ENCODE results near the gene FAM124B. TPM values are rescaled to one million over a fixed set of nuclear protein-coding genes. Genes with fewer than 3 reads are reported as not detected.
A peak's percentile ranks its signal among the peaks of the same experiment; 100 is the strongest.

Gene FAM124B
- polyA plus RNA-seq, 1 donor (not counting 4 experiments of a cell fraction or from before 2014, with no cell fraction given), result 0.03 TPM

GRCh38 chr2:224413381-224413780 is 11.5 kb upstream of the FAM124B start:
- Histone ChIP-seq H3K4me3 (ENCODE audit: control insufficient read depth in 2 of 3, extremely low read depth in 1 of 3, insufficient read depth in 2 of 3, low read depth in 1 of 3, low read length in 3 of 3) (no peak overlapping the region), H3K27ac (ENCODE audit: control insufficient read depth, insufficient read depth, low read length) (no peak overlapping the region), H2AFZ (ENCODE audit: control insufficient read depth, low read length) (no peak overlapping the region), H4K20me1 (ENCODE audit: control insufficient read depth, extremely low read depth, insufficient read depth, low read length) (no peaks in the 10 kb centered on the region), H3K4me1 (ENCODE audit: control insufficient read depth, extremely low read depth, insufficient read depth, low read length) (peaks cover 25% of the 10 kb centered on the region), H3K9me1 (ENCODE audit: control insufficient read depth, extremely low read depth, insufficient read depth, low read length) (no peaks in the 10 kb centered on the region), H3K9me3 (ENCODE audit: control insufficient read depth, low read depth, low read length) (no peaks in the 10 kb centered on the region), H3K4me2 (ENCODE audit: control insufficient read depth, extremely low read depth, insufficient read depth, low read depth, low read length) (no peak overlapping the region), H3K27me3 (ENCODE audit: control insufficient read depth, extremely low read depth, insufficient read depth, low read length) (no peaks in the 10 kb centered on the region), H3K36me3 (ENCODE audit: control insufficient read depth in 2 of 2, extremely low read depth in 1 of 2, insufficient read depth in 2 of 2, low read length in 2 of 2) (no peaks in the 10 kb centered on the region), H3K79me2 (ENCODE audit: control insufficient read depth, insufficient read depth, low read length) (no peaks in the 10 kb centered on the region), H3K9ac (ENCODE audit: control insufficient read depth, extremely low read depth, insufficient read depth, low read length) (no peak overlapping the region)
- TF ChIP-seq CTCF (optimal IDR thresholded peaks at IDR 0.05 in 1 of 3, IDR thresholded peaks at IDR 0.05 in 1 of 3, conservative IDR thresholded peaks at IDR 0.05 in 1 of 3; ENCODE audit: extremely low read depth in 1 of 3, insufficient read depth in 2 of 3, low read length in 3 of 3) (no peak), EZH2 (IDR thresholded peaks at IDR 0.05; ENCODE audit: low read length) (no peak)
- no peak for DNase-seq (ENCODE audit: low read depth, low spot score)
- no peak for FAIRE-seq
- dilution Hi-C loops (cut with MboI; ENCODE audit: extremely low pct_ligation_motif_present, low sequenced_read_pairs), result no loop called here

GRCh38 chr2:224412141-224413015 is 10.5 kb upstream of the FAM124B start:
- dilution Hi-C loops (cut with MboI; ENCODE audit: extremely low pct_ligation_motif_present, low sequenced_read_pairs), result no loop called here
- FAIRE-seq (peak; percentile 73), DNase-seq (ENCODE audit: low read depth, low spot score) (no peak)
- no peak for TF ChIP-seq CTCF (optimal IDR thresholded peaks at IDR 0.05 in 1 of 3, IDR thresholded peaks at IDR 0.05 in 1 of 3, conservative IDR thresholded peaks at IDR 0.05 in 1 of 3; ENCODE audit: extremely low read depth in 1 of 3, insufficient read depth in 2 of 3, low read length in 3 of 3)
- TF ChIP-seq EZH2 (IDR thresholded peaks at IDR 0.05; ENCODE audit: low read length), result no peak
- Histone ChIP-seq H3K36me3 (ENCODE audit: control insufficient read depth in 2 of 2, extremely low read depth in 1 of 2, insufficient read depth in 2 of 2, low read length in 2 of 2) (no peaks in the 10 kb centered on the region), H3K9ac (ENCODE audit: control insufficient read depth, extremely low read depth, insufficient read depth, low read length) (peak overlapping the region; percentile 30), H4K20me1 (ENCODE audit: control insufficient read depth, extremely low read depth, insufficient read depth, low read length) (no peaks in the 10 kb centered on the region), H3K4me2 (ENCODE audit: control insufficient read depth, extremely low read depth, insufficient read depth, low read depth, low read length) (peak overlapping the region; percentile 83), H3K4me3 (ENCODE audit: control insufficient read depth in 2 of 3, extremely low read depth in 1 of 3, insufficient read depth in 2 of 3, low read depth in 1 of 3, low read length in 3 of 3) (peak overlapping the region in 2 of 3 experiments; percentile 37 to 44), H3K27ac (ENCODE audit: control insufficient read depth, insufficient read depth, low read length) (peak overlapping the region; percentile 55), H3K79me2 (ENCODE audit: control insufficient read depth, insufficient read depth, low read length) (no peaks in the 10 kb centered on the region), H3K4me1 (ENCODE audit: control insufficient read depth, extremely low read depth, insufficient read depth, low read length) (peaks cover 25% of the 10 kb centered on the region), H3K9me3 (ENCODE audit: control insufficient read depth, low read depth, low read length) (no peaks in the 10 kb centered on the region), H3K27me3 (ENCODE audit: control insufficient read depth, extremely low read depth, insufficient read depth, low read length) (no peaks in the 10 kb centered on the region), H2AFZ (ENCODE audit: control insufficient read depth, low read length) (peak overlapping the region; percentile 86), H3K9me1 (ENCODE audit: control insufficient read depth, extremely low read depth, insufficient read depth, low read length) (no peaks in the 10 kb centered on the region)

Data from keratinocyte (primary cell).